ENCODE data around the gene AP4M1.

AP4M1 gene

DNA sequence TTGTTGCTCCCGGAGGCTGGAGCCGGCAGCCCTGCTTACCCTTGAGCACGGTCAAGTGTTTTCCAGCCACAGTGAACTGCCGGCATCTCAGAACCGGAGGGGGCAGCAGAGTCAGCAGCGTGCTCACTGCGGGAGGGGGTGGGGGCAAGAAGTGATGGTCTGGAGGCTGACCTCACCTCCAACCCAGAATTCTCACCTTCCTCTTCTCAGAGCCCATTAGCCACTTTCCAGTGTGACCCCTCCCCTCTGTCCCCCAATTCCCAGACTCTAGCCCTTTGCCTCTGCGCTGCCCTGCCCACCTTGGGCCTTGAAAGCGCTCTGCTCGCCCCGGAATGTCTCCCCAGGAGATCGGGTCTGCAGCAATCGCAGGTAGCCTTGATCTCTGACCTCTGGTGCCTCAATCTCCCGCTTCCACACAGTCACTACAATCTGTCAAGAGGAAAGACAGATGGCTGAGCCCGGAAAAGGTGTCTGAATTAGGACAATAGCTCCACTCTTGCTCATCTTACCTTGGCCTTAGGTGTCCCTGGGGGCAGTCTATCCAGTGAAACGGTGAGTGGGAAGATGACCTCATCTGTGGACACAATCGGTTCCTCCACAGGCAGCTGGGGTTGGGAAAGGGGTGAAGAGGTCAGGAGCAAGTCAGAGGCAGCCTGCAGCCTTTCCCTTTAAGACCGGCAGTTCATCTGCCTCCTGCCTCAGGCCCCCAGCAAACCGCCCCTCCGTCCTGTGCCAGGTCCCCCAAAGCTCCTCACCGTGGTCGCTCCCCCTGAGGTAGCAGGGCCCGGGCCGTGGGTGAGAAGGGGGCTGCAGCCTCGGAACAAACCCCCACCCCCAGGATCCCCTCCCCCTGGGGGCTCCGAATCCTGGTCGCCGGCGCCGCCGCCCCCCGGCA, 56.1 kb downstream of the AP4M1 start:
- H3K4me3 ChIP-seq (ENCODE audit: low read depth in 1 of 2, low read length in 2 of 2) = peak overlapping the region; percentile 74 to 80
- no peaks in the 10 kb centered on the region for H3K9me3 ChIP-seq (ENCODE audit: control insufficient read depth in 1 of 2, low read length in 2 of 2)
- H3K4me1 ChIP-seq (ENCODE audit: control insufficient read depth in 1 of 2, insufficient read depth in 2 of 2, low read length in 2 of 2) = peaks cover 48 to 49% of the 10 kb centered on the region in 2 donors
- no peak overlapping the region for H3K27ac ChIP-seq (ENCODE audit: low read depth, low read length)
- H3K36me3 ChIP-seq (ENCODE audit: control insufficient read depth in 1 of 2, insufficient read depth in 2 of 2, low read length in 2 of 2) = peaks cover 5 to 22% of the 10 kb centered on the region in 2 donors
- no peaks in the 10 kb centered on the region for H3K27me3 ChIP-seq (ENCODE audit: control insufficient read depth in 1 of 2, insufficient read depth in 2 of 2, low read length in 2 of 2)
- H3K9ac ChIP-seq (ENCODE audit: low read depth in 1 of 2, low read length in 2 of 2) = peak overlapping the region; percentile 65 to 84

All from duodenal mucosa (tissue), 2 donors.